Kidney epithelial cell (primary cell): Measurements from ENCODE around the gene LYRM7. TPM values are rescaled to one million over a fixed set of nuclear protein-coding genes. Genes with fewer than 3 reads are reported as not detected.

ENCODE experiments used
- DNase-seq: peaks from one replicate; pipeline ENCODE4 v3.0.0-alpha.2; 2010; ENCODE audit warnings: low read depth
- H3K27me3 ChIP-seq: 2 replicates; pipeline ENCODE4 v1.6.0; 2011; ENCODE audit warnings: low read length; ENCODE audit not compliant: control insufficient read depth, insufficient read depth
- H3K36me3 ChIP-seq: 2 replicates; pipeline ENCODE4 v1.5.1; 2011; ENCODE audit warnings: low read length; ENCODE audit not compliant: control insufficient read depth, insufficient read depth
- H3K4me3 ChIP-seq: 2 replicates; pipeline ENCODE4 v1.5.1; 2011; ENCODE audit warnings: low read depth, mild to moderate bottlenecking, control low read depth, low read length
- total RNA-seq: library from RNA; depleted of rRNA; stranded (reverse); fragments of >200 nt; gene quantifications from 2 replicates; pipeline ENCODE4 v1.2.3, GENCODE V29; 2015
- TF ChIP-seq, protein P1 (sequence below): IDR thresholded peaks from 2 replicates; pipeline ENCODE4 v1.5.1; 2011; ENCODE audit warnings: mild to moderate bottlenecking, moderate library complexity, low read length, control low read depth, inconsistent platforms; ENCODE audit not compliant: insufficient read depth, poor library complexity, severe bottlenecking

Gene LYRM7
- total RNA-seq, 1 donor from 2014 or later = 3.8 TPM

DNA sequence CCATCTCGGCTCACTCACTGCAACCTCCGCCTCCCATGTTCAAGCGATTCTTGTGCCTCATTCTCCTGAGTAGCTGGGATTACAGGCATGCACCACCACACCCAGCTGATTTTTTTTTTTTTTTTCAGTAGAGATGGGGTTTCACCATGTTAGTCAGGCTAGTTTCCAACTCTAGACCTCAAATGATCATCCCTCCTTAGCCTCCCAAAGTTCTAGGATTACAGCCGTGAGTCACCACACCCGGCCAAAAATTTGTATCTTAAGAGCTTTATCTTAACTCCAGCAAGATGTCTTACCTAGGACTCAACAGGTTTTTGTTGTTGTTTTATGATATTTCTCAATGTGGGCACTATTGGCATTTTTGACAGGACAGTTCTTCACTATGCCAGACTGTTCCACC lies 27.9 kb downstream of the LYRM7 start:
- no peak overlapping the region for H3K4me3 ChIP-seq
- DNase-seq = no peak

DNA sequence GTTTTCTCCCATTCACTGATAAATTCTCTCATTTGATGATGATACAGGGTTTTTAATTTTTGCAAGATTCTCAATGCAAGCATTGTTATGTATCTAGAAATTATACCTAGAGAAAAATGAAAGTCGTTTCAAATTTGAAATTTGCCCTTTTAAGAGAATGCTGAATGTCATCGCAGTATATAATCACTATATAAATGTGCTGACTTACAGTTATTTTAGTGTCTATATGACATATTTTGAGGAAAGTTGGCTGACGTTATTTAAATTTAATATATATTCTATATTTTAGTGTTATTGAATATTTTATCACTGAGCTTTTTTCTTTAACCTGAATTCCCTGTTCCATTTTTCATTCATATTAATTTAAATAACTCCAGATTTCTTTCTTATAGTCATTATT lies 29.8 kb downstream of the LYRM7 start:
- TF ChIP-seq, protein P1, sequence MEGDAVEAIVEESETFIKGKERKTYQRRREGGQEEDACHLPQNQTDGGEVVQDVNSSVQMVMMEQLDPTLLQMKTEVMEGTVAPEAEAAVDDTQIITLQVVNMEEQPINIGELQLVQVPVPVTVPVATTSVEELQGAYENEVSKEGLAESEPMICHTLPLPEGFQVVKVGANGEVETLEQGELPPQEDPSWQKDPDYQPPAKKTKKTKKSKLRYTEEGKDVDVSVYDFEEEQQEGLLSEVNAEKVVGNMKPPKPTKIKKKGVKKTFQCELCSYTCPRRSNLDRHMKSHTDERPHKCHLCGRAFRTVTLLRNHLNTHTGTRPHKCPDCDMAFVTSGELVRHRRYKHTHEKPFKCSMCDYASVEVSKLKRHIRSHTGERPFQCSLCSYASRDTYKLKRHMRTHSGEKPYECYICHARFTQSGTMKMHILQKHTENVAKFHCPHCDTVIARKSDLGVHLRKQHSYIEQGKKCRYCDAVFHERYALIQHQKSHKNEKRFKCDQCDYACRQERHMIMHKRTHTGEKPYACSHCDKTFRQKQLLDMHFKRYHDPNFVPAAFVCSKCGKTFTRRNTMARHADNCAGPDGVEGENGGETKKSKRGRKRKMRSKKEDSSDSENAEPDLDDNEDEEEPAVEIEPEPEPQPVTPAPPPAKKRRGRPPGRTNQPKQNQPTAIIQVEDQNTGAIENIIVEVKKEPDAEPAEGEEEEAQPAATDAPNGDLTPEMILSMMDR = no peak
- Histone ChIP-seq H3K36me3 (no peaks in the 10 kb centered on the region), H3K4me3 (no peak overlapping the region), H3K27me3 (no peaks in the 10 kb centered on the region)
- DNase-seq = no peak

More for the DNA sequence above, 27.9 kb downstream of the LYRM7 start:
- no peaks in the 10 kb centered on the region for H3K36me3 ChIP-seq
- H3K27me3 ChIP-seq = no peaks in the 10 kb centered on the region
- TF ChIP-seq, protein P1 = no peak

DNA sequence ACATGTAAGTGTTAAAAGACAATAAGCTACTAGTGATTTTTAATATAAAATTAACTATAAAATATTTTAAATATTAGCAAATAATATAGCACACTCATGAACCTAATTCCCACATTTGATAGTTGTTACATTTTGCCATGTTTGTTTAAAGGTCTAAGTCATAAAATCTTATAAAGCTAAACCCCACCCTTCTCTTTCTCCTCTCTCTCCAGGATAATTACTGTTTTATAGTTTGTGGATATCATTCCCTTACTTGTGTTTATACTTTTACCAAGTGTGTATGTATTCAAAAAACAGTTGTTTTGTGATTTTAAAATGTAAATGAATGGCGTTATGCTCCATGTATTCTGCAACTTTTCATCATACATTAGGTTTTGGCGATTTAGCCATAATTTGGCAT lies 34.2 kb downstream of the LYRM7 start:
- DNase-seq = no peak
- Histone ChIP-seq H3K4me3 (no peak overlapping the region), H3K27me3 (no peaks in the 10 kb centered on the region), H3K36me3 (no peaks in the 10 kb centered on the region)
- TF ChIP-seq, protein P1 = no peak

DNA sequence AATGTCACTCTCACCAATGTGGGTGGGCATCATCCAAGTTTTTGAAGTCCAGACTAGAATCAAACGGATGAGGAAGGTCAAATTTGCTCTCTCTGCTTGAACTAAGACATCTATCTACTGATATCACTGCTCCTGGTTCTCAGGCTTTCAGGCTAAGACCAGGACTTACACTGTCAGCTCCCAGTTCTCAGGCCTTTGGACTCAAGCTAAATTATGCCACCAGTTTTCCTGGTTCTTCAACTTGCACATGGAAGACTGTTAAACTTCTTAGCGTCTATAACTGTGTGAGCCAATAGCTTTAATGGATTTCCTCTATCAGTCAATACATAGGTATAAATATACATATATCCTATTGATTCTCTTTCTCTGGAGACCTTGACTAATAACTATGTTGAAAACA lies 35.3 kb downstream of the LYRM7 start:
- TF ChIP-seq, protein P1 = no peak
- Histone ChIP-seq H3K27me3 (no peaks in the 10 kb centered on the region), H3K4me3 (no peak overlapping the region), H3K36me3 (no peaks in the 10 kb centered on the region)
- DNase-seq = no peak

DNA sequence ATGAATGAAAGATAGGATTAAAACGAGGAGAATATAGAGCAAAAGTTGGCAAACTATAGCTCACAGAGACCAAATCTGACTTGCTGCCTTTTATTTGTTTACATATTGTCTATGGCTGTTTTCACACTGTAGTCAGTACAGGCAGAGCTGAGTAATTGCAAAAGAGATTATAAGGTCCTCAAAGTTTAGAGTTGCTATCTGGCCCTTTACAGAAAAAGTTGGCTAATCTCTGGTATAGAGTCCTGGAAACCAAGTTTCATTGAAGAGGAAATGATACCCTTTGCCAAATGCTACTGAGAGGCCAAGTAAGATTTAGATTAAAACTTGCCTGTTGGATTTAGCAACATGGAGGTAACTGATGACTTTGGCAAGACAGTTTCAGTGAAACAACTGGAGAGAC lies 36.0 kb downstream of the LYRM7 start:
- H3K36me3 ChIP-seq = no peaks in the 10 kb centered on the region
- H3K27me3 ChIP-seq = no peaks in the 10 kb centered on the region
- no peak overlapping the region for H3K4me3 ChIP-seq
- TF ChIP-seq, protein P1 = no peak
- DNase-seq = no peak

DNA sequence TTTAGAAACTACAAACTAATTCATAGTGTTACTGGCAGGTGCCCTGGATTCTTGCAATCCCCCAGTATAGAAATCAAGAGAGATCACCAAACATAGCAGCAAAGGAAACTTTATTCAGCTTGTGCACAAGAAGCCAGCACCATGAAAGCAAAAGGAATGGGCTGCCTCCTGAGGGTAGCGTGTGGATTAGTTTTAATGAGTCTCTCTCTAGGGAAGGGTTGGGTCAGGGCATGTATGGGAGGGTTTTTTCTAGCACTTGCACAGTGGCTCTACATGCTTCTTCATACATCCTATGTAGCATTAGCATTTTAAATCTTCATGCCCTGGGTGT lies 38.4 kb downstream of the LYRM7 start:
- no peak overlapping the region for H3K4me3 ChIP-seq
- TF ChIP-seq, protein P1 = no peak
- no peaks in the 10 kb centered on the region for H3K36me3 ChIP-seq
- DNase-seq = no peak
- no peaks in the 10 kb centered on the region for H3K27me3 ChIP-seq
